BLaER1 (cell line): ENCODE data around the gene ECI1.
"Not testable (repeated sequence)": the region's sequence is repeated elsewhere in the genome, so short reads cannot be mapped to it uniquely, and the experiment has no call there.

ENCODE experiments used
- H3K27ac ChIP-seq: shearing (Covaris generic); formaldehyde crosslinking; 2 replicates; pipeline ENCODE4 v1.8.1; 2022
- H3K27me3 ChIP-seq: shearing (Covaris generic); formaldehyde crosslinking; 2 replicates; pipeline ENCODE4 v1.8.1; 2022
- H3K36me3 ChIP-seq: shearing (Covaris generic); formaldehyde crosslinking; 2 replicates; pipeline ENCODE4 v1.8.1; 2022
- H3K4me1 ChIP-seq: shearing (Covaris generic); formaldehyde crosslinking; 2 replicates; pipeline ENCODE4 v1.8.1; 2022
- H3K4me2 ChIP-seq: shearing (Covaris generic); formaldehyde crosslinking; 2 replicates; pipeline ENCODE4 v1.8.1; 2022
- H3K4me3 ChIP-seq: shearing (Covaris generic); formaldehyde crosslinking; 2 replicates; pipeline ENCODE4 v1.8.1; 2022
- H3K9ac ChIP-seq: shearing (Covaris generic); formaldehyde crosslinking; 2 replicates; pipeline ENCODE4 v1.8.1; 2022
- H3K9me3 ChIP-seq: shearing (Covaris generic); formaldehyde crosslinking; 2 replicates; pipeline ENCODE4 v1.8.1; 2022
- H4K20me1 ChIP-seq: shearing (Covaris generic); formaldehyde crosslinking; 2 replicates; pipeline ENCODE4 v1.8.1; 2022
- Cebpa-rat ChIP-seq: shearing (Covaris generic); IDR thresholded peaks from 2 replicates; pipeline ENCODE4 v1.8.1; 2022

The ECI1 gene

DNA sequence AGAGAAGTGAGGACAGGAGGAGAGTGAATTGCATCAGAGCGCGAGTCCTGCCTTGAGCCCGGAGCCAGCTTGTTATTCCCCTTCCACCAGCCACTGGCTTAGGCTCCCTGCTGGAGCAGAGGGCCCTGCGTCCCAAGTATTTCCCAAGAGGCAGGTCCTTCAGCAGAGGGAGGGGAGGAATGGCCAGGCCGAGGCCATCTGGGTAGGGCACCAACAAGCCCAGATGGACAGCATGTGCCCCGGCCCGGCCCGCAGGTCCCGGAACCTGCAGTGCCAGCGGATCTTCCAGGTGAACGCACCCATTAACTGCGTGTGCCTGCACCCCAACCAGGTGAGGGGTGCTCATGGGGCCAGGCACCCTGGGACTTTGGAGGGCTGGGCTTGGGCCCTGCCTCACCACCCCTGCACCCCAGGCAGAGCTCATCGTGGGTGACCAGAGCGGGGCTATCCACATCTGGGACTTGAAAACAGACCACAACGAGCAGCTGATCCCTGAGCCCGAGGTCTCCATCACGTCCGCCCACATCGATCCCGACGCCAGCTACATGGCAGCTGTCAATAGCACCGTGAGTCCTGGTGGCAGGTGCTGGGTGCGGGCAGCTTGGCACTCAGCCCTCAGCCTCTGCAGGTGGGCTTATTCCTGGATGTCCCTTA lies 44.5 kb downstream of the ECI1 start:
- TF ChIP-seq Cebpa-rat, result no peak
- Histone ChIP-seq H3K4me2 (peak overlapping the region; percentile 100), H4K20me1 (peaks cover 28% of the 10 kb centered on the region), H3K9ac (peak overlapping the region; percentile 97), H3K4me1 (peaks cover 25% of the 10 kb centered on the region), H3K27ac (no peak overlapping the region; the same call in 1 of the 2 replicates), H3K9me3 (no peaks in the 10 kb centered on the region), H3K27me3 (0 out of 2 replicates have a peak, but pooled peaks cover 5% of the 10 kb centered on the region), H3K4me3 (no peak overlapping the region), H3K36me3 (peaks cover 51% of the 10 kb centered on the region)

DNA sequence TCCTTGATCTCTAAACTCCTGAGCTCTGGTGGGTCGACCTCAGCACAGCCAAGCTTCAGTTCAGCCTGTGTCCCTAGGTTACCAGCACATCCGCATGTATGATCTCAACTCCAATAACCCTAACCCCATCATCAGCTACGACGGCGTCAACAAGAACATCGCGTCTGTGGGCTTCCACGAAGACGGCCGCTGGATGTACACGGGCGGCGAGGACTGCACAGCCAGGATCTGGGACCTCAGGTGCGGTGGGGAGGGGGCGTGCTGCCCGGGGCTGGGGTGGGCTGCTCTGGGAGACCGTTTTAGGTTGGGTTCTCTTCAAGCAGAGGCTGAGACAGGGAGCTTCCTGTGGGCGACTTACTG lies 45.0 kb downstream of the ECI1 start:
- Histone ChIP-seq H3K9me3 (no peaks in the 10 kb centered on the region), H3K27ac (peak overlapping the region; percentile 99), H3K9ac (peak overlapping the region; percentile 97)

DNA sequence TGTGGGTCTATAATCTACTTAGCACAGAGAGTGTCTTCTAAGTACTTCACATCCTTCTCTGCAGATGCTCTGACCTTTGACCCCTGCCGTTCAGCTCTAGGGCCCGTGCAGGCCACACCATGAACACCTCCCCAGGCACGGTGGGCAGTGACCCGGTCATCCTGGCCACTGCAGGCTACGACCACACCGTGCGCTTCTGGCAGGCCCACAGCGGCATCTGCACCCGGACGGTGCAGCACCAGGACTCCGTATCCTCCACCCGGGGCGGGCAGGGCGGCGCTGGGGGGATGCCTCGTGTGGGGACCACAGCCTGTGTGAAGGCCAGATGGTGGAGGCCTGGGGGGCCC lies 45.4 kb downstream of the ECI1 start:
- peak overlapping the region; percentile 97 for H3K9ac ChIP-seq
- peak overlapping the region; percentile 83 for H3K4me3 ChIP-seq
- H3K4me1 ChIP-seq, result peaks cover 24% of the 10 kb centered on the region
- peaks cover 44% of the 10 kb centered on the region for H3K36me3 ChIP-seq
- H4K20me1 ChIP-seq, result peaks cover 21% of the 10 kb centered on the region
- H3K27me3 ChIP-seq, result peaks cover 12% of the 10 kb centered on the region; the same call in 1 of the 2 replicates
- H3K4me2 ChIP-seq, result peak overlapping the region; percentile 100
- H3K9me3 ChIP-seq, result no peaks in the 10 kb centered on the region
- H3K27ac ChIP-seq, result peak overlapping the region; percentile 99
- TF ChIP-seq Cebpa-rat, result no peak

More for the DNA sequence above, 45.0 kb downstream of the ECI1 start:
- Histone ChIP-seq H3K4me3 (peak overlapping the region; percentile 83), H3K36me3 (peaks cover 46% of the 10 kb centered on the region), H3K4me1 (peaks cover 24% of the 10 kb centered on the region), H4K20me1 (peaks cover 25% of the 10 kb centered on the region), H3K4me2 (peak overlapping the region; percentile 100), H3K27me3 (0 out of 2 replicates have a peak, but pooled peaks cover 10% of the 10 kb centered on the region)
- TF ChIP-seq Cebpa-rat, result no peak

DNA sequence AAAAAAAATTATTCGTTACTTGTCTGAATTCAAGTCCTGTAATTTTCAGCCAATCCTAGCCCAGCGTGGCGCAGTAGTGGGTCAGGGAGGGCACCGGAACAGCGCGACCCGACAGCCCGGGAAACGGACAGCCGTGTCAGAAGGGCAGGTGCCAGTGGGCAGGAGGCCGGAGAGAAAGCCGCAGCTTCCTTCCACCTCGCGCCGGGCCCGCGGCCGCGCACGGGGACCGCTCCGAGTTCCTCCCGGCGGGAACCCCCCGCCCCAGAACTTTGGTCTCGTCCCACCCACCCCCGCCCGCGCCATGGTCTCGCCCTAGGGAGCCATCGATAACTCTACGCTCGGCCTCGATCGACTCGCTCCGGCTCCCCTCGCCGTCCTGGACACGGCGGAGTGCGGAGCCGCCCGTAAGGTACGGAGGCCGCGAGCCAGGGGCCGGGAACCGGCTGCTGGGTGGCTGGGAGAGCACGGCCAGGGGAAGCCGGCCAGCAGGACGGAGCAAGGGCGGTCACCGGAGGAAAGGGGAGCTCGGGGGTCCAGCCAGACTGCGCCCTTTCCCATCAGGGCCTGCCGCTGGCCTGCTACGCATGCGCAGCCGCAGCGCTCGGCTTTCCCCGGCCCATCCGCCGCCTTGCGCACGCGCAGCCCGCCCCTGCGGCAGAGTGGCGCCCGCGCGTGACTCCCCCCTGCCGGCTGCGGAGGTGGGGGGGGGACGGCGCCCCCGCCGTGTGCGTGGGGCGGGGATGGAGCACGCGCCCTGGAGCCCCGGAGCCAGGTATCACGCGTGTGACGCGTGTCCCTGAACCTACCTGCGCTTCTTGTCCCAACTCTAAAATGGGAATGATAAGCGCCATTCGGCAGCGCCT lies 46.1 kb downstream of the ECI1 start, which contains the start of gene MLST8:
Gene MLST8, plus strand, starts transcription at position 351 of the 863 bp plus-strand sequence. CDS start 632 bp downstream, outside the sequence.
- Histone ChIP-seq H3K9me3 (no peaks in the 10 kb centered on the region), H3K36me3 (peaks cover 37% of the 10 kb centered on the region), H3K4me1 (peaks cover 24% of the 10 kb centered on the region), H3K4me3 (peak within 1 kb of the TSS; percentile 83), H3K4me2 (peak within 1 kb of the TSS; percentile 100), H4K20me1 (peaks cover 15% of the 10 kb centered on the region; the same call in 1 of the 2 replicates), H3K9ac (peak within 1 kb of the TSS; percentile 97), H3K27ac (peak within 1 kb of the TSS; percentile 99), H3K27me3 (peaks cover 18% of the 10 kb centered on the region; the same call in 1 of the 2 replicates)
- no peak for TF ChIP-seq Cebpa-rat

DNA sequence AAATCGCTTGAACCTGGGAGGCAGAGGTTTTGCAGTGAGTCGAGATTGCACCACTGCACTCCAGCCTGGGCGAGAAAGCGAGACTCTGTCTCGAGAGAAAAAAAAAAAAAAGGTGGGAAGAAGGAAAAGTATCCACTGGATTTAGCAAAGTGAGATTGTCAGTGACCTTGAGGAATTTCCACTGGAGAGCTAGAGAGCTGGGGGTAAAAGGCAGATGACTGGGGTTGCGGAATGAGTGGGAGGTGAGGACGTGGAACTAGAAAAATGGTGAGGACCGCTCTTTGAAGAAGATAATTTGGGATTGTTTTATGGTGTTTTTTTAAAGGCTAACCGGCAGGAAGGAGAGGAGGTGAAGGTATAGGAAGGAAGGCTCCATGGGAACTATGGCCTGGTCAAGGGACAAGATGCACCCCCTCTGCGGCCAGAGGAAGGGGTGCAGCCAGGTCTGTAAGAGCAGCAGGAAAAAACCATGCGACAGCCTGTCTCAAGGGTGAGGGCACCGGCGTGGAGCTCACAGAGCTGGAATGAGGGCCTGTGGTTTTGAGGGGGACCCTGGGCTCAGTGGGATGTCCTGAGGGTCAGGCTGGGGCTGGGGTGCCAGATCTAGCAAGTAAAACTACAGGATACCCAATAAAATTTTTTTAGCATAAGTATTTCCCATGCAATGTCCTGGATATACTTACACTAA lies 46.8 kb downstream of the ECI1 start:
- Histone ChIP-seq H3K9me3 (no peaks in the 10 kb centered on the region), H3K27me3 (peaks cover 26% of the 10 kb centered on the region), H4K20me1 (peaks cover 7% of the 10 kb centered on the region; the same call in 1 of the 2 replicates), H3K4me3 (peak overlapping the region; percentile 83), H3K27ac (peak overlapping the region; percentile 99), H3K9ac (peak overlapping the region; percentile 97), H3K36me3 (peaks cover 30% of the 10 kb centered on the region), H3K4me2 (peak overlapping the region; percentile 100), H3K4me1 (peaks cover 24% of the 10 kb centered on the region)
- no peak for TF ChIP-seq Cebpa-rat

DNA sequence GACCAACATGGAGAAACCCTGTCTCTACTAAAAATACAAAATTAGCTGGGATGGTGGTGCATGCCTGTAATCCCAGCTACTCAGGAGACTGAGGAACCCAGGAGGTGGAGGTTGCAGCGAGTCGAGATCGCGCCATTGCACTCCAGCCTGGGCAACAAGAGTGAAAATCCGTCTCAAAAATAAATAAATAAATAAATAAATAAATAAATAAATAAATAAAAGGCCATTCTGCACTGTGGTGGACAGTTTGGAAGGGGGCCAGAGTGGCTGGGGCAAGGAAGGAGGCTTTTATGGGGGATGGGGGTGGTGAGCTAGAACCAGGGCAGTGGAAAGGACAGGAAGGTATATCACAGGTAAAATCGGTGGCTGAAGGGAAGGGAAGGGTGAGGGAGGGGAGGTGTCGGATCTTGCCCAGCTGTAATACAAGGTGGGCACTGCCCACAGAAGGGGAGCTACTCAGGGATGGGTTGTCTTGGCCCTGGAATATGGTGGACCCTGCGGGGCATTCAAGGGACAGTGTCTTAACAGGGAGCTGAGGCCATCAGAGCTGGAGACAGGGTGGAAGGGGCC lies 48.2 kb downstream of the ECI1 start:
- H3K9ac ChIP-seq, result not testable (repeated sequence)

DNA sequence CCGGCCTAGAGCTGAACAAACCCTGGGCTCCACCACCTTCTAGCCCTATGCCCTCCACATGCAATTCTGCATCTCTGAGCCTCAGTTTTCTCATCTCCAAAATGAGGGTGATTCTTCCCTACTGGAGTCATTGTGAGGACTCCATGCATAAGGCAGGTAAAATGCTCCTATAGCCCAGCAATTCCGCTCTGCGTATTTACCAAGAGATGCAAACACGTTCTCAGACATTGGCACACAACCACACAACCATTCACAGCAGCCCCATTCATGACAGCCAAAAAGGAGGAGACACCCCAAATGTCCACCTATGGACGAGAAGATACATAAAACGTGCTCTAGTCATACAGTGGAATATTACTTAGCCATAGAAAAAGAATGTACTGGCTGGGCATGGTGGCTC lies 51.1 kb downstream of the ECI1 start:
- Histone ChIP-seq H3K4me1 (peaks cover 15% of the 10 kb centered on the region), H3K9ac (no peak overlapping the region), H3K27ac (no peak overlapping the region), H3K4me3 (no peak overlapping the region), H3K27me3 (peaks cover 66% of the 10 kb centered on the region), H3K9me3 (no peaks in the 10 kb centered on the region), H3K4me2 (no peak overlapping the region), H4K20me1 (peaks cover 6% of the 10 kb centered on the region), H3K36me3 (no peaks in the 10 kb centered on the region)
- no peak for TF ChIP-seq Cebpa-rat

More for the DNA sequence above, 48.2 kb downstream of the ECI1 start:
- H3K4me1 ChIP-seq, result peaks cover 24% of the 10 kb centered on the region
- H3K27ac ChIP-seq, H3K9me3 ChIP-seq, H4K20me1 ChIP-seq, H3K4me3 ChIP-seq, H3K4me2 ChIP-seq: not testable (repeated sequence)
- H3K27me3 ChIP-seq, result peaks cover 39% of the 10 kb centered on the region
- H3K36me3 ChIP-seq, result peaks cover 16% of the 10 kb centered on the region

DNA sequence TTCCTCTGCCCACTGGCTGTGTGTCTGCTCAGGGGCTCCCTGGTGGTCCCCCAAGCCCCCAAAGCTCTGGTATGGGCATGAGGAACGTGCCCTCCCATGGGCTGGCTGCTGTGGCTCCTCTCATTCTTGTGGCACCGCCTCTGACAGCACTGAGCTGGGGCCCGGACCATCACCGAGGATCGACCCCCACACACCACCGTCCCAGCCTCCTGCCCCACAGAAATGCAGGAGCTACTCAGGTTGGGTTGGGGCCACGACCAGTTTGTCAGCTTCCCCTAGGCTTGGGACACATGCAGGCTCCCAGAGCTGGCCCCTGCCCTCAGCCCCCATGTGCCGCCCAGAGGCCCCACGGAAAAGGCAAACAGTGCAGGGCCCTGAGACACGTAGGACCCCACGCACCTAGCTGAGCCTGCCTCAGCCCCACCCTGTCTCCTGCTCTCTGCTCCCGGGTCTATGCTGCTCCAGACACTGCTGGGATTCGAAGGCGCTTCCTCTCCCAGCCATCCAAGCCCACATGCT lies 51.7 kb downstream of the ECI1 start:
- H3K27ac ChIP-seq, result no peak overlapping the region
- TF ChIP-seq Cebpa-rat, result no peak
- no peak overlapping the region for H3K9ac ChIP-seq
- H3K9me3 ChIP-seq, result no peaks in the 10 kb centered on the region
- H3K27me3 ChIP-seq, result peaks cover 72% of the 10 kb centered on the region
- no peak overlapping the region for H3K4me3 ChIP-seq
- no peak overlapping the region for H3K4me2 ChIP-seq
- H3K4me1 ChIP-seq, result peaks cover 18% of the 10 kb centered on the region
- no peaks in the 10 kb centered on the region for H3K36me3 ChIP-seq
- H4K20me1 ChIP-seq, result peaks cover 12% of the 10 kb centered on the region

DNA sequence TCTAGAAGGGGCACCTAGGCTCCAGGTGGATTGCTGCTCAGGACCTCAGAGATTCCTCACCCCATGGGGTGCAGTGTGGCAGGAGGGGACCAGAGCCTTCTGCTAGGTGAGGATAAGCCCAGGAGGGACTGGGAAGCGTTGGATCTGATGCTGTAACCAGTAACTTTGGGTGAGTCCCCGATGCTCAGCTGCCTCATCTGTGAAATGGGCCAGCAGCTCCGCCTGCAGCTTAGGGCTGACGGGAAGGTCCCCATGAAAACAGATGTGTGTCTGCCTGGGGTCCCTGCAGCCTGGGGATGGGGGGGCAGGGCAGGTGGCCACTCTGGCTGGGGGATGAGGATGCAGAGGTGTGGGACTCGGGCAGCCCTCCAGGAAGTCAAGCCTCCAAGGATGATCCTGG lies 52.3 kb downstream of the ECI1 start:
- Histone ChIP-seq H3K27me3 (peaks cover 78% of the 10 kb centered on the region), H3K4me1 (peaks cover 18% of the 10 kb centered on the region), H3K9ac (no peak overlapping the region)

More for the DNA sequence above, 52.3 kb downstream of the ECI1 start:
- Histone ChIP-seq H3K4me2 (no peak overlapping the region), H3K4me3 (no peak overlapping the region), H3K27ac (no peak overlapping the region), H4K20me1 (peaks cover 18% of the 10 kb centered on the region), H3K9me3 (no peaks in the 10 kb centered on the region), H3K36me3 (no peaks in the 10 kb centered on the region)
- no peak for TF ChIP-seq Cebpa-rat
